Activated T-helper 1 cell treated with anti-CD3 and anti-CD28 coated beads, Interleukin-2, amount 50 U/mL, for 16 hours (primary cell): ENCODE results near the gene EHBP1L1.

ENCODE experiments used
- DNase-seq, 2 donors: peaks; one replicate each; pipeline ENCODE4 v3.0.0-alpha.2; 2020; ENCODE audit warnings: low read depth in 1 of 2, low spot score in 1 of 2

The EHBP1L1 gene

DNA sequence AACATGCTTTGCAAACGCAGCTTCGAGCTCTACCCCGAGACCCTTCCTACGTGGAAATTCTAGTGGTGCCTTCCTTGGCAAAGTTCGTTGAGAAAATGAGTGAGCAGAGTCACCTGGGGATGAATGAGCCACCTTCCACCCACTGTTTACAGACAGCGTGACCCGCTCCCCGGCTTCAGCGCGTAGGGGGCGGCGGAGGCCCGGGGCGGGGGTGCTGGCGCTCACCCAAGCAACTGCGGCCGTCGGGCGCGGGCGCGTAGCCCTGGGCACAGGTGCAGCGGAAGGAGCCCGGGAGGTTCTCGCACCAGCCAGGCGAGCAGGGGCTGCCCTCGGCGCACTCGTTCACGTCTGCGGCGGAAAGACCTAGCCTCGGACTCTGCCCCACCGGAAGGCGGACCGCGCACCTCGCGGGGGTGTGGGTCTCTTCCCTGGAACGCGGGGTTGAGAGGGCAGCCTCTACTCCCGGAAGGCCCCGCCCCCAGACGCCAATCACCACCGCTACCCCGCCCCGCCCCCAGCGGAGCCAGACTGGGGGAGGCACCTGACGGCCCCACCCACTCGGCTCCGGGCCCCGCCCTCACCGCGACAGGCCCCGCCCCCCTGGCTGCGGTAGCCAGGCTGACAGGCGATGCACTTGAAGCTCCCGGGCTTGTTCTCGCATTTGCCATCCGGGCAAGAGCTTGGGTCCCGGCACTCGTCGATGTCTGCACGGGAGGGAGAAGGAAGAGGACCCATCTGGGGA, 29.5 kb upstream of the EHBP1L1 start:
- DNase-seq = peak; percentile 98

DNA sequence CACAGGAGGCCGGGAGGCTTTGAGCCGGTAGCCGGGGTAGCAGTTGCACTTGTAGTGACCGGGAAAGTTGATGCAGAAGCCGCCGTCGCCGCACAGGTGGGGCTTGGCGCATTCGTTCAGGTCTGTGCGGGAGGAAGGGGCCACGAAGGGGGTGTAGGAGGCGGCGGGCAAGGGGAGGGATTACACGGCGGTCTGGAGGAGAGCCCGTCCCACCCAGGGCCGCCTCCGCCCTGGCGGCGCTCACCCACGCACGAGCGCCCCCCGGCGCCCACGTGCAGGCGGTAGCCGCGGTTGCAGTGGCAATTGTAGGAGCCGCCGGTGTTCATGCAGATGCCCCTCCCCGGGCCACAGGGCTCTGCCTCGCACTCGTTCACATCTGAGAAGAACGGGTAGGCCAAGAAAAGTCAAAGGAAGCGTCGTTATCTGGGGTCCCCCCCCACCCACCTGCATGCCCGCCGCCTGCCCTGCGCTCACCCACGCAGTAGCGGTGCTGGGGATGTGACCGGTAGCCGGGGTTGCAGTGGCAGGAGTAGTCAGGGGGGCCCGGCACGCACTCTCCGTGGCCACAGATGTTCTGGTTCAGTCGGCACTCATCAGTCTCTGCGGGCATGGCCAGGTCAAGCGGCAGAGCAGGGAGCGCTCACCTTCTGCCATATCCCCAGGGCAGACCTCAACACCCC, 28.3 kb upstream of the EHBP1L1 start:
- DNase-seq = no peak

GRCh38 chr11:65548395-65548794, 27.5 kb upstream of the EHBP1L1 start:
- DNase-seq = no peak

DNA sequence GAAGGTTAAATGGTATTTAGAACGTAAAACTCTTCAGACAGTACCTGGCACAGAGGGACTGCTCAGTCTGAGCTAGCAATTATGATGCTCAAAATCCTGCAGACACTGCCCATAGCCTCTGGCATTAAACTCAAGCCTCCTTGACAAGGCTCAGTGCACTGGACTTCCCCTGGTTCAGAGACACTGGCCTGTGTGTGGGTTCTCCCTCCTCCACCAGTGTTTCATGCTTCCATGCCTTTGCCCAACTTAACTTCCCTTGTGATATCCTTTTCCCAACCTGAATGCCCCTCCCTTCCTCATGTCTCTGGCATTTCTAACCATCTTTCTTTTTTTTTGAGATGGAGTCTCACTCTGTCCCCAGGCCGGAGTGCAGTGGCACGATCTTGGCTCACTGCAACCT, 26.8 kb upstream of the EHBP1L1 start:
- DNase-seq = no peak

DNA sequence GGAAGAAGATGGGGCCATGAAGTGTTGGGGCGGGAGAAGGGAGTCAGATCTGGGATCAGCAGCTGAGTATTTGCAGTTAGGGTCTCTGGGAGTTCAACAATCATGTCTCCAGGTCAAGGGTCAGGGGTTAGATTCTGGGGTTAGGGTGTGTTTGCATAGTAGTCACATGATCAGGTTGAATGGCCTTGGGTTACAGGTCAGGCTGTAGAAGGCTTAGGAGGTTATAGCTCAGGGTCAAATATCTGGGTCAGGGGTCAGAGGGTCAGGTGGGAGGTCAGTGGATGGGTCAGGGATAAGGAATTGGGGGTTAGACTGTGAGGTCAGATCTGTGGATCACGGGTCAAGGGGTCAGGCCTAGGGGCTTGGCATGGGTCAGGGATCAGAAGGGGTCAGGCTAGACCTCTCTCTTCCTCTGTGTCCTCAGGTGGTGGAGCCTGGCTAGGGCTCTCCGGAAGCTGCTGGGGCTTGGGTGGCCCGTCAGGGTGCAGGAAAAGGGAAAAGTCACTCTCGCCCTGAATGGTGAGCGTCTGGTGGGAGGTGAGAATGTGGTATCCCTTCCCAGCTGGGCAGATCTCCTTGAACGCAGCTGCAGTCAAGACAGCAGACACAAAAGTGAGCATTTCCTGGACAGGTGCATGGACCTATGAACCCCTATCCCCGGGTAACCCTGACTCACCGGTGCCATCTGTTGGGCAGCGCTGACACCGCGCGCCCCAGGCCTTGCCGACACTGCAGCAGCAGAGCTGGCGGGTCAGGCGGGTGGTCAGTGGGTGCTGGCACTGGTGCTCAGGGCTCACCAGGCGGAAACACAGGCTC, 24.1 kb upstream of the EHBP1L1 start:
- DNase-seq = peak in 1 of 2 donors; percentile 36

DNA sequence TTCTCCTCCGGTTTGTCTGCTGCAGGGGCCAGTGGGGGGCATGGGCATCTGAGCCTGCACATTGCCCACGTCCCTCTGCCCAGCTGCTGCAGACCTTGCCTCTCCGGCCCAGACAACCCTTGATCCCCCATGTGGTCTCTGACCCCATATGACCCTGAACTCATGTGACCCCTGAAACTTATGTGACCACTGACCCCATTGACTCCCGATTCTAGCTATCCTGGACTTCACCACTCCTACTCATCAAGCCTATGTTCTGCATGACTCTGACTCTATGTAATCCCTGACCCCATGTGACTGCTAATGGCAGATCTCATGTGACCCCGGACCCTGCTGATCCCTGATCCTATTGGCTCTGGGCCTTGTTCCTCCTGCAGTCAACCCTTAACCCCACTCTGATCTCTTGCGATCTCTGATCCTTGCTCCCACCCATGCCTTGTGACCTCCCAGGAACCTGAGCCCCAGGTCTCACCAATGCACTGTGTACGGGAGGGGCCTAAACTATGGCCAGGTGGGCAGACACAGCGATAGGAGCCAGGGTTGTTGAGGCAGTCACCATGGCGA, 23.4 kb upstream of the EHBP1L1 start:
- no peak for DNase-seq

DNA sequence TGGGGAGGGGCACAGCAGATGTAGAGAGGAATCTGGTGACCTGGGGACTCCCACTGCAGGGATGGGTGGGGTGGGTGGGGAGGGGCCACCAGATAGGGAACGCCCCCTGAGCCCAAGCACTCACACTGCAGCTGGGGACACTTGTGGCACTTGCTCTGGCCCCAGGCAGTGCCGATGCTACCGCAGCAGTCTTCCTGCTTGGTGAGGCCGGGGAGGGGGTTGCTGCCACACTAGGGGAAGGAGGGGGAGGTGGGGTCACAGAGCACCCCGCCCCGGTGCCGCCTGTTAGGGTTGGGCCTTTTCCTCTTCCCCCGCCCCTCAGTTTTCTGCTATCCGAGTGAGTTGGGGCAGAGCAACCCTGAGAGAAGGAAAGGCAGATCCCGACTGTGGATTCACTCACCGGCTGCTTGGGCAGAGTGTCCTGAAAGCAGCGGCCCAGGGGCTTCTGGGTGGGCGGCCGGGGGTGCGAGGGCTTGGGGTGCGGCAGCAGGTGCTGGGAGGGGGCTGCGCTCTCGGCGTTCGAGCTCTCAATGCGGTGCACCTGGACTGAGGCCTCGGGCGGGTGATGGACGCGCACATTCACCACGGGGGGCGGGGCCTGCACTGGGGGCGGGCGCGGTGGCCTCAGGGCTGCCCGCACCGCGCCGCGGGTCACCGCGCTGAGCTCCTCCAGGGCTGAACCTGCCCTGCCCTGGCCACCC, 22.4 kb upstream of the EHBP1L1 start:
- DNase-seq = peak; percentile 37 to 49

DNA sequence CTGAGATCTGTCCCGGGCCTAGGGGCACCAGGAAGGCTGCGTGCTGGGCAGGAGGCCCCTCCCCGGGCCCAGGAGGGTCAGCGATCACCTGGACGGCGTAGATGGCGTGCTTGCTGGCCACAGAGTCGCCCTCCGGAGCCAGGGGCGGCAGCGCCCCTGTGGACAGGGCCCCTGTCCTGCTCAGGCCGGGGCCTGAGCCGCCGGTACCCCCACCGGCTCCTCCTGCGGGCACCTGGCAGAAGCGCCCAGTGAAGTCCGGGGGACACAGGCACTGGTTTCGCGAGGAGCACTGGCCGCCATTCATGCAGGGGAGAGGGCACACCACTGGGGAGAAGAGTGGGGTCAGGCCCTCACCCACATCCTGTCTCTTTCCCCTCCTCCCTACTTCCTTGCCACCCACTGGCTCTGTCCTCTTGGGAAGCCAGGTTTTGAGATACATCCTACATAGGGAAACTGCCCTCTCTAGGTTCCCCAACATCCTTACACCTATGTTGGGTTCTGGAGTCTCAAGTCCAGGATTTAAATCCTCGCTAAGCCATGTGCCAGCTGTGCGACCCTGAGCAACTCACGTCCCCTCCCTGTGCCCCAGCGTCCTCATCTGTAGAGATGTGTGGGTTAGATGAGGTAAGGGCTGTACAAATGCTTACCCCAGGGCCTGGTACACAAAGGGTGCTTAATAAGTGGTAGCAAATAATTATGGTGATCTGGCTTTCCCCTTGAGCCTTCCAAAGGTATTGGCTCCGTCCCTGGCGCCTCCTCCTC, 21.6 kb upstream of the EHBP1L1 start:
- DNase-seq = no peak

- DNase-seq = no peak
Observed at GRCh38 chr11:65554842-65555430, 20.9 kb upstream of the EHBP1L1 start.

DNA sequence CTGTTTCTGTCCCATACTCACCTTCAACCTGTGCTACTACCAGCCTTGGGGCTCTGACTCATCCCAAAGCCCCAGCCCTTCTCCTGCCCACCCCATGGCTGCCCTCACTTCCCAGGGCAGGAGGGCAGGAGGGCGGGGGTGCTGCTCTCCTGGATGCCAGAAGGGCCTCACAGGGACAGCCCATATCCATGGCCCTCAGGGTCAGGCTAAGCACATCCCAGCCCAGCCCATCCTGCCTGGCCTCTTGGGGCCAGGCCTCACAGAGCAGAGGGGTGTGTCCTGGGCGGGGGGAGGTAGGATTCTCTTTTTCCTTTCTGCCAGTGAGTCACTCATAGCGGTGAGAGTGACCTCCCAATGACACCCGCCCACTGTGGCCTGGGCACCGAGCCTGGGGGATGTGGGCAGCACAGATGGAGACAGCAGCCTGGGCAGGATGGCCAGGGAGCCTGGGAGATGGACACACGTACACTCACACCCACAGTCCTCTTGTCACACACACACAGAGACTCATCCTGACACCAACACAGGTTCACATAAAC, 20.1 kb upstream of the EHBP1L1 start:
- DNase-seq = no peak

GRCh38 chr11:65556470-65557279, 19.2 kb upstream of the EHBP1L1 start:
- DNase-seq = no peak

DNA sequence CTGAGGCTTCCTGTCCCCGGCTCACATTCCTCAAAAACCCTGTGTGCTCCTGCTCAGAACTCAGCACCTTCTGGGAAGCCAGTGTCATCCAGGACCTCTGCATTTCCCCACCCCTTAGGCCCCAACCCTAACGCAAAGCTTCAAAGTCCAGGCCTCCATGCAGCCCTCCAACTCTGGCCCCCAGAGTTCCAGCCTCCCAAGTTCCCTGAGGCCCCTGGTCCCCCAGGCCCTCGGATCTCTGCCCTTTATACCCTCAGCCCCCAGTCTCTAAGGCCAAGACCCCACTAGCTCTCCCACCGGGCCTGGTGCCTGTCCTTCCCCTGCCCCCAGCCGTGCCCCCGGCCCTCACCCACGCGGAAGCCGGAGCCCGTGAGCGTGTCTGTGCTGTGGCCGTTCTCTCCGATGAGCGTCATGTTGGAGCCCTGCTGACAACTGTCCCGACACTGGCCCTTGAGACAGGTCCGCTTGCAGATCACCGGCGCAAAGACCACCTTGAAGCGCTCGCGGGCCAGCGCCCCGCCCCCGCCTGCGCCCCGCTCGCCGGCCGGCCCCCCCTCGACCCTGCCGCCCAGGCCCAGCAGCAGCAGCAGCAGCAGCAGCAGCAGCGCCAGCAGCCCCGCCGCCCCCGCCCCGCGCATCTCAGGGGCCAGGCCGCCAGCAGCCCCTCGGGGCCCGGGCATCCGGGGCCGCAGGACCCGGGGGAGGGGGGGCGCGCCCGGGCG, 18.4 kb upstream of the EHBP1L1 start:
- DNase-seq = no peak

DNA sequence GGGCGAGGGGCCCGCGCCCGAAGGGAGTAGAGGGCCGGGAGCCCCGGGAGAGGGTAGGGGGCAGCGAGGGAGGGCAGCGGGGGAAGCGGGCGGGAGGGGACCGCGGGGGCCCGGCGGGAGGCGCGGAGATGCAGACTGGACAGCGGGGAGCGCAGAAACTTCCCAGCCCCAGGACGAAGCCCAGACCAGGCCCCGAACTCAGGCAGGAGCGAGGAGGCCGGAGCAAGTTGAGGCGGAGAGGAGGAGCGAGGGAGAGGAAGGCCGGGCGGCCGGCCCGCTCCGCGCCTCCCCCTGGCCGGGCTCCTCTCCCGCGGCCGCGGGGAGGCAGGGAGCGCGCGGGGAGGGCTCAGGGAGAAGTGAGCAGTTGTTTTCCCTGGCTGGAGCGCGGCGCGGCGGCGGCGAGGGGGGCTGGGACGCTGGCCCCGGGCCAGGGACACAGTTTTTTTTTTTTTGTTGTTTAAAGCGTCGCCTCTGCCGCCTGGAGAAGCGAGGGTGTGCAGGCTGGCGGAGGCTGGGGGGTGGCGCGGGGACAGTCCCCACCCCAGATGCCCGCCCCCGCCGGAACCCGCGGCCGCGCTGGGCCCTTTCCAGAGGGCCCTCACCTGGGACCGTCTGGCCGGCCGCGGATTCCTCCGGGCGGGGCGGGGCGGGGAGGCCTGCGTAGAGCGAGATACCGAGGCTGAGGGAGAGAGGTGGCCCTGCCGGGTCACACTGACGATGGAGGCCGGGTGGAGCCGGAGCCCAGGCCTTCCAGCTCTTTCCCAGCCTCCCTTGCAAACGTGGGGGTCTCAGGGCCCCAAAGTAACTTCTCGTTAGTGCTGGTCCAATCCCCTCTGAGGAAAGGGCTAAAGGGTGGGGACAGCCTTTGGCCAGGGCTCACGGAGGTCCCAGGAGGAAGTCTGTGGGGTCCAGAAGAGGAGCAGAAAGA, 17.6 kb upstream of the EHBP1L1 start, which contains the start of gene LTBP3:
Gene LTBP3, minus strand, starts transcription at position 358 of the 928 bp plus-strand sequence. CDS start 400 bp downstream, outside the sequence.
- no peak for DNase-seq

- no peak for DNase-seq
Observed at GRCh38 chr11:65558930-65559509, 16.8 kb upstream of the EHBP1L1 start.

- no peak for DNase-seq
Observed at GRCh38 chr11:65559535-65559934, 16.3 kb upstream of the EHBP1L1 start.

- DNase-seq = no peak
Observed at GRCh38 chr11:65559951-65560537, 15.8 kb upstream of the EHBP1L1 start.
